SJSA1 (cell line): ENCODE results near the gene AKAP11. TPM values are rescaled to one million over a fixed set of nuclear protein-coding genes. Genes with fewer than 3 reads are reported as not detected.
"Not testable (repeated sequence)": the region's sequence is repeated elsewhere in the genome, so short reads cannot be mapped to it uniquely, and the experiment has no call there.

ENCODE experiments used
- DNase-seq, 2 experiments: peaks; one replicate each; pipeline ENCODE4 v3.0.0-alpha.2; 2015 to 2020; ENCODE audit warnings: low spot score in 2 of 2, low read depth in 1 of 2
- H3K27ac ChIP-seq: fragments of 250-450 bp; sonication (Bioruptor Pico); 2 replicates; pipeline ENCODE4 v1.5.1; 2020; ENCODE audit warnings: mild to moderate bottlenecking, moderate library complexity
- H3K27me3 ChIP-seq: fragments of 250-450 bp; sonication (Bioruptor Pico); replicated peaks from 2 replicates; pipeline ENCODE4 v1.5.1; 2020; ENCODE audit warnings: mild to moderate bottlenecking, moderate library complexity
- H3K36me3 ChIP-seq: fragments of 250-450 bp; sonication (Bioruptor Pico); 2 replicates; pipeline ENCODE4 v1.5.1; 2020; ENCODE audit warnings: mild to moderate bottlenecking
- H3K4me1 ChIP-seq: fragments of 250-450 bp; sonication (Bioruptor Pico); replicated peaks from 2 replicates; pipeline ENCODE4 v1.6.1; 2021; ENCODE audit warnings: mild to moderate bottlenecking
- H3K4me3 ChIP-seq: fragments of 250-450 bp; sonication (Bioruptor Pico); 2 replicates; pipeline ENCODE4 v1.5.1; 2020; ENCODE audit warnings: mild to moderate bottlenecking
- H3K9me3 ChIP-seq: fragments of 250-450 bp; sonication (Bioruptor Pico); replicated peaks from 2 replicates; pipeline ENCODE4 v1.5.1; 2020; ENCODE audit warnings: mild to moderate bottlenecking
- total RNA-seq: library from RNA; depleted of rRNA; stranded (reverse); fragments of >200 nt; shearing (Covaris generic); gene quantifications from 2 replicates; pipeline ENCODE4 v1.2.3, GENCODE V29; 2014; rRNA removed

AKAP11 gene
- 13.9 and 16.5 TPM in 2 replicates for total RNA-seq

DNA sequence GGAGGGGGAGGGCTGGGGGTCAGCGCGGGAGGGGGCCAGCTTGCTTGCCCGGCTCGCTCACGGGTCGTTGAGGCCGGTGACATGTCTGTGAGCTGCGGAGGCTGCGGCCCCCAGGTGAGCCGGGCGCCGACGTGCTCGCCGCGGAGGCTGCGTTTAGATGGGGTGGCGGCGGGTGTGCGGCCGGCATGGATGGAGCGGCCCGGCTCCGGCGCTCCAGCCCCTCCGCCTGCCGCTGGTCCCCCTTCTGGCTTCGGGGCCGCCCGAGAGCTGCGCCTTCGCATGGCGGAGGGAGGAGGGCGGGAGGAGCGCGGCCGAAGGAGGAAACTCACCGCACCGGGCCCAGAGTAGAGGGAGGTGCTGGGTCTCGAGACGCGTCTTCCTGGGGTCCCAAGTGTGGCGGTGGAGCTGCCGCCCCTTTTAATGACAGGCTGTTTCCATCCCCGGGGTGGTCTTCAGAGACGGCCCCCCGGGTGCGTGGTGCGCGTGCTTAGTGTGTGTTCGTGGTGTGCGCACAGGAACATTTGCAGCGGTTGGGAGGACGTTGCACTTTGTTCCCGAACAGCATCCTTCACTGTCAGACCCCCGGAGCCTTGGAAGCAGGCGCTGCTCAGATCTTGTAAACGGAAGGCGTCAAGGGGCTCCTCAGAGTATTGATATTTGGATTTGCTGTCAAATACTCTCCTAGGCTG is at the start of gene AKAP11:
Gene AKAP11, plus strand, starts transcription at position 38 of the 689 bp plus-strand sequence. CDS start 14,197 bp downstream, outside the sequence.
- H3K4me3 ChIP-seq, result peak within 1 kb of the TSS; percentile 91

DNA sequence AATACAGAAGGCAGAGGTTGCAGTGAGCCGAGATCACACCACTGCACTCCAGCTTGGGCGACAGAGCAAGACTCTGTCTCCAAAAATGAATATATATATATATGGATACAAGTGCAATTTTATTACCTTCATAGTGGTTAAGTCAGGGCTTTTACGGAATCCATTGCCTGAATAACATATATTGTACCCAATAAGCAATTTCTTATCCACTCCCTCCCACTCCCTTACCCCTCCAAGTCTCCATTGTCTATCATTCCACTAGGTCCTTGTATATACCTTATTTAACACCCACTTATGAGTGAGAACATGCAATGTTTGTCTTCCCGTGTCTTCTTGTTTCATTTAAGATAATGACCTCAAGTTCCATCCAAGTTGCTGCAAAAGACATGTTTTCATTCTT is 48.3 kb upstream of the AKAP11 start:
- no peaks in the 10 kb centered on the region for H3K9me3 ChIP-seq
- H3K27ac ChIP-seq, result no peak overlapping the region
- no peaks in the 10 kb centered on the region for H3K27me3 ChIP-seq
- no peak for DNase-seq
- H3K4me1 ChIP-seq, result peaks cover under 1% of the 10 kb centered on the region; the same call in 1 of the 2 replicates
- no peak overlapping the region for H3K4me3 ChIP-seq
- peaks cover 30% of the 10 kb centered on the region for H3K36me3 ChIP-seq

More for the DNA sequence above, at the start of gene AKAP11:
- Histone ChIP-seq H3K36me3 (peaks cover 4% of the 10 kb centered on the region), H3K27me3 (no peaks in the 10 kb centered on the region), H3K4me1 (peaks cover 8% of the 10 kb centered on the region), H3K27ac (peak within 1 kb of the TSS; percentile 69), H3K9me3 (no peaks in the 10 kb centered on the region)
- peak; percentile 48 to 75 for DNase-seq

DNA sequence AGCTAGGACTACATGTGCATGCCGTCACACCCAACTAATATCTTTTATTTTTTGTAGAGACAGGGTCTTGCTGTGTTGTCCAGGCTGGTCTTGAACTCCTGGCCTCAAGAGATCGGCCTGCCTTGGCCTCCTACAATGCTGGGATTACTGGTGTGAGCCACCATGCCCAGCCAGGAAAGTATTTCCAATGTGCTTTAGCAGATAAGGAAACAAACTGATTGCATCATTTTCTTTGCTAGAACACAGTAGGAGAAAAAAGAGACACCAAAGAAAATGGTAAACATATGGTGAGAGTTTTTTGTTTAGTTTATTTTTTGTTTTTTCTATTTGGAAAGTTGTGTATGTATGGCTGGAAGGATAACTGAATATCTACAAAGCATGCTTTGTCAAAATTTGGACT is 46.9 kb upstream of the AKAP11 start:
- H3K4me1 ChIP-seq, result peaks cover 10% of the 10 kb centered on the region
- no peaks in the 10 kb centered on the region for H3K9me3 ChIP-seq
- peaks cover 30% of the 10 kb centered on the region for H3K36me3 ChIP-seq
- no peaks in the 10 kb centered on the region for H3K27me3 ChIP-seq
- DNase-seq, result no peak
- H3K27ac ChIP-seq, result no peak overlapping the region
- no peak overlapping the region for H3K4me3 ChIP-seq

- Histone ChIP-seq H3K4me1 (peaks cover 10% of the 10 kb centered on the region), H3K36me3 (0 out of 2 replicates have a peak, but pooled peaks cover 16% of the 10 kb centered on the region)
- not testable (repeated sequence) for H3K4me3 ChIP-seq, H3K9me3 ChIP-seq, DNase-seq, H3K27me3 ChIP-seq, H3K27ac ChIP-seq
Measured at GRCh38 chr13:42226759-42227158, 45.2 kb upstream of the AKAP11 start.

DNA sequence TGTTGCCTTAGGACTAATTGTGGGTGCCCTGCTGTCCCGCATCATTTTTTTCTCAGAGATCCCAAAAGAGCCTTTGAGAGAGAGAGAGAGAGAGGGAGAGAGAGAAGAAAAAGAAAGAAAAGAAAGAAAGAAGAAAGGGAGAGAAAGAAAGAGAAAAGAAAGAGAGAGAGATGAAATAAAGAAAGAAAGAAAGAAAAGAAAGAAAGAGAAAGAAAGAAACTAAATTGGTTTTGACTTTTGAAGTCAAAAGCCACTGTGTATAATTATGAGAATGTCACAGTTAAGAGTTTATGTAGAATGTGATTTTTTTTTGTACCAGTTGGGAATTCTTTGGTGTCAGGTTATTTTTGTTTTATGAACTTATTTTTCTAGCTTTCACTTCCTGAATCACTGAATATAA is 43.4 kb upstream of the AKAP11 start:
- no peak overlapping the region for H3K4me3 ChIP-seq
- DNase-seq, result no peak
- H3K36me3 ChIP-seq, result 0 out of 2 replicates have a peak, but pooled peaks cover 9% of the 10 kb centered on the region
- H3K9me3 ChIP-seq, result no peaks in the 10 kb centered on the region
- H3K27ac ChIP-seq, result no peak overlapping the region
- H3K4me1 ChIP-seq, result peaks cover 10% of the 10 kb centered on the region
- H3K27me3 ChIP-seq, result no peaks in the 10 kb centered on the region

DNA sequence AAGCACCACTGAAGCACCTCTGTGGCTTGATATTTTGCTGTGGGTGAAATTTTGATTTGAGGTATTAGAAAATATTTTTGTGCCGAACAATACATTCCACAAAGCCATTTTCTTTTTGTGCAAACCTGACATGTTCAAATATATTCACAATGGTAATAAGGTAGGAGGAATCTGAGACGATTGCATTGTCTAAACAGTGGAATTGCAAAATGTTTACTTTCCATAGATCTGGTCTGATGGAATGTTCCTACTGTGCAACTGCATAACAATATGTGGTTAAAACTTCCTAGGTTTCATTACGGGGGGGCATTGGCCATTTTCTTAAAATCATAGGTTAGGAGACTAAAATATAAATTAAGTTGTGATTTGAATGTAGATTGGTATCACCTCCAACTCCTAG is 42.7 kb upstream of the AKAP11 start:
- Histone ChIP-seq H3K4me3 (no peak overlapping the region), H3K4me1 (peaks cover 10% of the 10 kb centered on the region), H3K27ac (no peak overlapping the region; the same call in 1 of the 2 replicates), H3K27me3 (no peaks in the 10 kb centered on the region), H3K9me3 (no peaks in the 10 kb centered on the region), H3K36me3 (0 out of 2 replicates have a peak, but pooled peaks cover 6% of the 10 kb centered on the region)
- DNase-seq, result peak in 1 of 2 experiments; percentile 6

GRCh38 chr13:42232671-42233070 is 39.3 kb upstream of the AKAP11 start:
- Histone ChIP-seq H3K4me3 (no peak overlapping the region), H3K36me3 (no peaks in the 10 kb centered on the region), H3K27ac (no peak overlapping the region), H3K9me3 (no peaks in the 10 kb centered on the region), H3K27me3 (no peaks in the 10 kb centered on the region), H3K4me1 (peaks cover 10% of the 10 kb centered on the region)
- no peak for DNase-seq

DNA sequence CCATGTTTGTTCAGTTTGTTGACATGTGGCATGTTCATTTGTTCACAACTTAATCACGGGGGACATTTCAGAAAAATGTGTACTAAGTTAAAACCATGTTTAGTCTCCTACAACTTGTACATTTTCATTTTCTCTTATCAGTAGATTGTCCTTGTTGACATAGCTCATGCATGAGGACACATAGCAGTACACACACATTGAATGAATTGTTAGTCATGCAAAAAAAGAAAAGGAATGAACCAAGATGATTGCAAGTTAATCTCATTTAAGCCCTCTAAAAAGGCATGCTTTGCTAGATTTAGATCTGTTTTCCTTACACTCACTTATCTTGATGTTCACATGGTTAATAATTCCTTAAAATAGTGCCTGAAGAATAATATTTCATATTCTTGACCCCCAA is 38.2 kb upstream of the AKAP11 start:
- H3K9me3 ChIP-seq, result no peaks in the 10 kb centered on the region
- H3K4me1 ChIP-seq, result peaks cover 10% of the 10 kb centered on the region
- no peak overlapping the region for H3K4me3 ChIP-seq
- no peaks in the 10 kb centered on the region for H3K27me3 ChIP-seq
- no peak overlapping the region for H3K27ac ChIP-seq
- DNase-seq, result no peak
- H3K36me3 ChIP-seq, result no peaks in the 10 kb centered on the region

DNA sequence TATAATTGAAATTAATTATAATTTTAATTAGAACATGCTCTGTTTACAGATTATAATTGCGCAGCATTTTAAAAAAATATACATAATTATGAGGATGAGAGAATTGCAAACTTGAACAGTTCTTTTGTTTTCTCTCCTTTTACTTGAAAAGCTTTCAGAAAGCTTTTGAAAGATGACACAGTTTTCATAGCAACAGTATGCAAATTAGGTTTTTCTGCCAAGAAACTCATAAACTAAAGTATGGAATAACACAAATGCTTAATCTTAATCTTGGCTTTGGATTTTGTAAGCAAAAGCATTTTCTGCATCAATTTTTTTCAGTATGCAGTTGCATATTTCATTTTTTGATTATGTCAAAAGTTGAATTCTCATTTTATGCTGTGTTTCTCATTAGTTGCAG is 32.8 kb upstream of the AKAP11 start:
- Histone ChIP-seq H3K36me3 (no peaks in the 10 kb centered on the region), H3K9me3 (no peaks in the 10 kb centered on the region), H3K27ac (no peak overlapping the region), H3K4me3 (no peak overlapping the region), H3K27me3 (no peaks in the 10 kb centered on the region), H3K4me1 (peaks cover 6% of the 10 kb centered on the region)
- no peak for DNase-seq

GRCh38 chr13:42239644-42240043 is 32.3 kb upstream of the AKAP11 start:
- no peaks in the 10 kb centered on the region for H3K27me3 ChIP-seq
- H3K36me3 ChIP-seq, result no peaks in the 10 kb centered on the region
- DNase-seq, result peak in 1 of 2 experiments; percentile 6

GRCh38 chr13:42246541-42246940 is 25.4 kb upstream of the AKAP11 start:
- H3K27ac ChIP-seq, result no peak overlapping the region
- H3K4me3 ChIP-seq, result no peak overlapping the region
- no peaks in the 10 kb centered on the region for H3K36me3 ChIP-seq
- H3K4me1 ChIP-seq, result no peaks in the 10 kb centered on the region
- H3K27me3 ChIP-seq, result no peaks in the 10 kb centered on the region
- H3K9me3 ChIP-seq, result no peaks in the 10 kb centered on the region
- DNase-seq, result no peak

More at GRCh38 chr13:42239644-42240043, 32.3 kb upstream of the AKAP11 start:
- Histone ChIP-seq H3K9me3 (no peaks in the 10 kb centered on the region), H3K4me1 (peaks cover 6% of the 10 kb centered on the region), H3K4me3 (no peak overlapping the region), H3K27ac (no peak overlapping the region)

DNA sequence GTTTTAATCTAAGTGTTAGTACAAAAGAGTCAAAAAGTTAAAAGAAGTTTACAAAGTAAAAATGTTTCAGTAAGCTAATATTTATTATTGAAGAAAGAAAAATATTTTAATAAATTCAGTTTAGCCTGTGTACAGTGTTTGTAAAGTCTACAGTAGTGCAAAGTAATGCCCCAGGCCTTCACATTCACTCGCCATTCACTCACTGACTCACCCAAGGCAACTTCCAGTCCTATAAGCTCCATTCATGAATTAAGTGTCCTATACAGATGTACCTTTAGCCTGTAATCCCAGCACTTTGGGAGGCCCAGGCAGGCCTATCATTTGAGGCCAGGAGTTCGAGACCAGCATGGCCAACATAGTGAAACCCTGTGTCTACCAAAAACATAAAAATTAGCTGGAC is 24.1 kb upstream of the AKAP11 start:
- DNase-seq, result no peak

DNA sequence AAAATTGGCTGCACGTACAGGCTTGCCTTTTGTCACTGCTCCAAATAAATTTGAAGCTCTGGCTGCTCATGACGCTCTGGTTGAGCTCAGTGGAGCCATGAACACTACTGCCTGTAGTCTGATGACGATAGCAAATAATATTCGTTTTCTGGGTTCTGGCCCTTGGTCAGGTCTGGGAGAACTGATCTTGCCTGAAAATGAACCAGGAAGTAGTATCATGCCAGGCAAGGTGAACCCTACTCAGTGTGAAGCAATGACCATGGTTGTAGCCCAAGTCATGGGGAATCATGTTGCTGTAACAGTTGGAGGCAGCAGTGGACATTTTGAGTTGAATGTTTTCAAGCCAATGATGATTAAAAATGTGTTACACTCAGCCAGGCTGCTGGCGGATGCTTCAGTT is 16.1 kb upstream of the AKAP11 start:
- H3K9me3 ChIP-seq, result no peaks in the 10 kb centered on the region
- DNase-seq, result no peak
- H3K4me3 ChIP-seq, result no peak overlapping the region

More for the DNA sequence above, 24.1 kb upstream of the AKAP11 start:
- Histone ChIP-seq H3K4me1 (no peaks in the 10 kb centered on the region), H3K27ac (no peak overlapping the region), H3K36me3 (no peaks in the 10 kb centered on the region), H3K27me3 (no peaks in the 10 kb centered on the region), H3K9me3 (no peaks in the 10 kb centered on the region), H3K4me3 (no peak overlapping the region)

GRCh38 chr13:42258747-42259146 is 13.2 kb upstream of the AKAP11 start:
- Histone ChIP-seq H3K4me3 (no peak overlapping the region), H3K27me3 (no peaks in the 10 kb centered on the region), H3K27ac (no peak overlapping the region), H3K9me3 (no peaks in the 10 kb centered on the region), H3K36me3 (no peaks in the 10 kb centered on the region), H3K4me1 (no peaks in the 10 kb centered on the region)
- no peak for DNase-seq

More for the DNA sequence above, 16.1 kb upstream of the AKAP11 start:
- no peak overlapping the region for H3K27ac ChIP-seq
- no peaks in the 10 kb centered on the region for H3K4me1 ChIP-seq
- H3K36me3 ChIP-seq, result no peaks in the 10 kb centered on the region
- no peaks in the 10 kb centered on the region for H3K27me3 ChIP-seq
